GM19438 (cell line): ENCODE measurements around the gene NHERF2.

ENCODE experiments used
- ATAC-seq: cut with Tn5 transposase; IDR thresholded peaks from one replicate; pipeline ENCODE4 v1.9.1; 2021; ENCODE audit warnings: low read depth; ENCODE audit not compliant: unreplicated experiment

The NHERF2 gene

GRCh38 chr16:2026461-2027023 is at the start of gene NHERF2:
NHERF2 (plus strand) TSS chr16:2026902; CDS start chr16:2027006, 104 bp downstream.
- no peak for ATAC-seq

GRCh38 chr16:1976951-1977874 is 49.5 kb upstream of the NHERF2 start:
- ATAC-seq: no peak

GRCh38 chr16:1977875-1978268 is 48.8 kb upstream of the NHERF2 start:
- ATAC-seq: no peak

- no peak for ATAC-seq
These were observed 48.1 kb upstream of the NHERF2 start for GRCh38 chr16:1978476-1979120.

- ATAC-seq: no peak
These were observed 47.3 kb upstream of the NHERF2 start for GRCh38 chr16:1979271-1980029.

GRCh38 chr16:1980030-1980769 is 46.5 kb upstream of the NHERF2 start:
- no peak for ATAC-seq

- ATAC-seq: no peak
These were observed 46.0 kb upstream of the NHERF2 start for GRCh38 chr16:1980770-1981087.

GRCh38 chr16:1981398-1981836 is 45.3 kb upstream of the NHERF2 start, which contains the start of gene NOXO1:
NOXO1 (minus strand) TSS chr16:1981469; CDS start chr16:1981179, 290 bp downstream.
- no peak for ATAC-seq

GRCh38 chr16:1982013-1982433 is 44.7 kb upstream of the NHERF2 start:
- ATAC-seq: no peak

GRCh38 chr16:1982991-1983543 is 43.6 kb upstream of the NHERF2 start:
- no peak for ATAC-seq

GRCh38 chr16:1983544-1984346 is 43.0 kb upstream of the NHERF2 start, which contains the start of gene GFER:
GFER (plus strand) TSS chr16:1984193; CDS start chr16:1984219, 26 bp downstream.
- ATAC-seq: peak; percentile 68

- no peak for ATAC-seq
These were observed 42.1 kb upstream of the NHERF2 start for GRCh38 chr16:1984347-1985225.

- no peak for ATAC-seq
These were observed 41.1 kb upstream of the NHERF2 start for GRCh38 chr16:1985466-1986150.

GRCh38 chr16:1987198-1987597 is 39.5 kb upstream of the NHERF2 start:
- ATAC-seq: no peak

- no peak for ATAC-seq
These were observed 37.2 kb upstream of the NHERF2 start, which contains the start of gene SYNGR3 for GRCh38 chr16:1989209-1990100. SYNGR3 (plus strand) TSS chr16:1989970; CDS start chr16:1990103, 133 bp downstream.

- ATAC-seq: no peak
These were observed 36.7 kb upstream of the NHERF2 start for GRCh38 chr16:1990101-1990350.
